BLaER1 treated with 17β-estradiol and CSF1 and Interleukin-3, amounts not matched to agents 10 nM and 100 nM (cell line): ENCODE measurements around the gene PURB.
A peak's percentile ranks its signal among the peaks of the same experiment; 100 is the strongest.

Experiments
- H3K27ac ChIP-seq, 11 experiments: shearing (Covaris generic); formaldehyde crosslinking; 2 replicates each; pipeline ENCODE4 v1.8.1; 2022
- H3K27me3 ChIP-seq, 11 experiments: shearing (Covaris generic); formaldehyde crosslinking; 2 replicates each; pipeline ENCODE4 v1.8.1; 2022
- H3K36me3 ChIP-seq, 11 experiments: shearing (Covaris generic); formaldehyde crosslinking; 2 replicates each; pipeline ENCODE4 v1.8.1; 2022
- H3K4me1 ChIP-seq, 10 experiments: shearing (Covaris generic); formaldehyde crosslinking; 2 replicates each; pipeline ENCODE4 v1.8.1; 2022
- H3K4me2 ChIP-seq, 11 experiments: shearing (Covaris generic); formaldehyde crosslinking; 2 replicates each; pipeline ENCODE4 v1.8.1; 2022
- H3K4me3 ChIP-seq, 10 experiments: shearing (Covaris generic); formaldehyde crosslinking; 2 replicates each; pipeline ENCODE4 v1.8.1; 2022
- H3K9ac ChIP-seq, 11 experiments: shearing (Covaris generic); formaldehyde crosslinking; 2 replicates each; pipeline ENCODE4 v1.8.1; 2022
- H3K9me3 ChIP-seq, 11 experiments: shearing (Covaris generic); formaldehyde crosslinking; replicated peaks in 1 of 11; 2 replicates each; pipeline ENCODE4 v1.8.1; 2022
- H4K20me1 ChIP-seq, 11 experiments: shearing (Covaris generic); formaldehyde crosslinking; 2 replicates each; pipeline ENCODE4 v1.8.1; 2022
- Cebpa-rat ChIP-seq, 11 experiments: shearing (Covaris generic); IDR thresholded peaks; 2 replicates each; pipeline ENCODE4 v1.8.1; 2022

Gene PURB

GRCh38 chr7:44898039-44898438, 12.7 kb upstream of the PURB start:
- Histone ChIP-seq H3K36me3 (no peaks in the 10 kb centered on the region), H3K4me3 (no peak overlapping the region), H3K4me2 (peak overlapping the region in 7 of 11 experiments; percentile 38 to 59 (median 44); a peak in 11 of 22 replicates), H3K9me3 (peaks cover 0 to 6% (median 0%) of the 10 kb centered on the region in 11 experiments; a peak in 2 of 22 replicates), H3K4me1 (peaks cover 5 to 23% (median 13%) of the 10 kb centered on the region in 10 experiments; a peak in 16 of 20 replicates), H4K20me1 (no peaks in the 10 kb centered on the region), H3K27ac (peak overlapping the region in 9 of 11 experiments; percentile 2 to 64 (median 36); a peak in 13 of 22 replicates), H3K9ac (no peak overlapping the region), H3K27me3 (no peaks in the 10 kb centered on the region)
- no peak for TF ChIP-seq Cebpa-rat (IDR thresholded peaks at IDR 0.05)

DNA sequence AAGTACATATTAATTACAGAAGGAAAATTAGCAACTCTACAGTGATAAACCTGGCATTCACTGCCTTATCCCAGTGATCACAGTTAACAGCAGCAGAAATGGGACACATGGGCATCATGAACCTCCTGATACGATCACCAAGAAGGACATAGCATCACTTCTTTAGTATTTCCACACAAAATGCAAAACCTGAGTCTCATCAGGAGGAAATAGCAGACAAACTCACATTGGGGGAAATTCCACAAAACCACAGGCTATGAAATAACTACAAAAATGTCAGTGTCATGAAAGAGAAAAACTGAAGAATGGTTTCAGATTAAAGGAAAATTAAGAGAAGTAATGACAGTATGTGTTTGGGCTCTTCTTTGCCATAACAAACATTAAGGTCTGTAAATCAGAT, 12.0 kb upstream of the PURB start:
- TF ChIP-seq Cebpa-rat (IDR thresholded peaks at IDR 0.05) = no peak
- Histone ChIP-seq H3K27me3 (no peaks in the 10 kb centered on the region), H3K9ac (0 out of 22 replicates have a peak overlapping the region, but pooled peaks of 2 of the 11 experiments have one; percentile 4), H3K27ac (peak overlapping the region in 10 of 11 experiments; percentile 2 to 64 (median 36); a peak in 12 of 22 replicates), H4K20me1 (no peaks in the 10 kb centered on the region), H3K36me3 (no peaks in the 10 kb centered on the region), H3K4me3 (no peak overlapping the region), H3K4me2 (peak overlapping the region in 8 of 11 experiments; percentile 38 to 59 (median 44); a peak in 15 of 22 replicates), H3K9me3 (peaks cover 0 to 6% (median 0%) of the 10 kb centered on the region in 11 experiments; a peak in 2 of 22 replicates), H3K4me1 (peaks cover 5 to 23% (median 13%) of the 10 kb centered on the region in 10 experiments; a peak in 16 of 20 replicates)

DNA sequence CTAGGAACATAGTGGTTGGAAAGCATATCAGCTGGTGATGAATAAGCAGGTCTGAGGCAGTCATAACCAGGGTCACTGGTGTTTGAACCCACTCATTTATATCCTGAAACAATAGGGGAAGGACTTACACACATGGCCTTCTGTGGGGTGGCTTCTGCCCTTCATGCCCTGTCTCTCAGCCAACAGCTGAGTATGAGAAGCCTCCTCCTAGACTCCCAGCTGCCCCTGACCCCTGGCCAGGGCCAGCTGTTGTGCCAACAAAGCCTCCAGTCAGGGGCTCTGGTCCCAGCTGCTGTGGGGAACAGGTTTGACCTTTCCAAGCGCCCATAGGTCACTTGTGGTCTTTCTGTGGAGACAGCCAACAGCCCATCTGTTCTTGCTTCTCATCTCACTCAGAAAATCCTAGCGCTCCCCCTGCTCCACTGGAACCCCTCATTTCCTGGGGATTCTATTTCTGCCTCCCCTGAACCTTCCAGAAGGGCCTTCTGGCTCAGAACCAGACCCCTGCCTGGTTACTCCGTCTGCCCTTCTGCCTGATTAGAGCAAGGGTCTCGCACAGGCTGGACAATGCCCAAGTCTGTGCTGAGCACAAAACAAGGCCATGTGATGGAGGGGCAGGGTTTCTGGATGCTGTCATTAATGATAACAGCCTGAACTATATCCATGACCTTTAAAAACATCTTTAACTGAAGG, 9.7 kb upstream of the PURB start:
- Histone ChIP-seq H4K20me1 (no peaks in the 10 kb centered on the region), H3K4me3 (no peak overlapping the region), H3K9ac (no peak overlapping the region), H3K27ac (0 out of 22 replicates have a peak overlapping the region, but pooled peaks of 1 of the 11 experiments have one; percentile 15), H3K36me3 (no peaks in the 10 kb centered on the region), H3K4me1 (peaks cover 18 to 37% (median 23%) of the 10 kb centered on the region in 10 experiments), H3K27me3 (no peaks in the 10 kb centered on the region), H3K9me3 (peaks cover 0 to 6% (median 0%) of the 10 kb centered on the region in 11 experiments; a peak in 2 of 22 replicates), H3K4me2 (no peak overlapping the region)
- no peak for TF ChIP-seq Cebpa-rat (IDR thresholded peaks at IDR 0.05)

- no peaks in the 10 kb centered on the region for H3K36me3 ChIP-seq
- H3K9ac ChIP-seq = no peak overlapping the region
- H3K9me3 ChIP-seq = peaks cover 0 to 6% (median 0%) of the 10 kb centered on the region in 11 experiments; a peak in 2 of 22 replicates
- H3K27me3 ChIP-seq = no peaks in the 10 kb centered on the region
- TF ChIP-seq Cebpa-rat (IDR thresholded peaks at IDR 0.05) = no peak
- H4K20me1 ChIP-seq = no peaks in the 10 kb centered on the region
- peaks cover 18 to 37% (median 23%) of the 10 kb centered on the region in 10 experiments for H3K4me1 ChIP-seq
- H3K4me2 ChIP-seq = 0 out of 22 replicates have a peak overlapping the region, but pooled peaks of 2 of the 11 experiments have one; percentile 1 to 19
- no peak overlapping the region for H3K4me3 ChIP-seq
- H3K27ac ChIP-seq = no peak overlapping the region
Observed at GRCh38 chr7:44893710-44894234, 8.4 kb upstream of the PURB start.

- H3K9ac ChIP-seq = peak overlapping the region in 7 of 11 experiments; percentile 15 to 52 (median 33); a peak in 9 of 22 replicates
- H3K4me1 ChIP-seq = peaks cover 12 to 36% (median 25%) of the 10 kb centered on the region in 10 experiments
- peak overlapping the region in 8 of 11 experiments; percentile 15 to 56 (median 40); a peak in 14 of 22 replicates for H3K4me2 ChIP-seq
- H3K36me3 ChIP-seq = no peaks in the 10 kb centered on the region
- H3K27me3 ChIP-seq = no peaks in the 10 kb centered on the region
- H3K9me3 ChIP-seq = no peaks in the 10 kb centered on the region
- no peaks in the 10 kb centered on the region for H4K20me1 ChIP-seq
- H3K4me3 ChIP-seq = no peak overlapping the region
- no peak for TF ChIP-seq Cebpa-rat (IDR thresholded peaks at IDR 0.05)
- H3K27ac ChIP-seq = peak overlapping the region in 7 of 11 experiments; percentile 3 to 64 (median 19); a peak in 7 of 22 replicates
Observed at GRCh38 chr7:44891791-44892190, 6.5 kb upstream of the PURB start.

- Histone ChIP-seq H4K20me1 (no peaks in the 10 kb centered on the region), H3K4me1 (peaks cover 16 to 40% (median 28%) of the 10 kb centered on the region in 10 experiments), H3K4me2 (peak overlapping the region in 8 of 11 experiments; percentile 15 to 56 (median 40); a peak in 15 of 22 replicates), H3K4me3 (no peak overlapping the region), H3K27me3 (no peaks in the 10 kb centered on the region), H3K27ac (peak overlapping the region in 7 of 11 experiments; percentile 3 to 64 (median 19); a peak in 8 of 22 replicates), H3K36me3 (no peaks in the 10 kb centered on the region), H3K9ac (peak overlapping the region in 7 of 11 experiments; percentile 15 to 52 (median 33); a peak in 11 of 22 replicates), H3K9me3 (no peaks in the 10 kb centered on the region)
- TF ChIP-seq Cebpa-rat (IDR thresholded peaks at IDR 0.05) = no peak
Observed at GRCh38 chr7:44891372-44891771, 6.0 kb upstream of the PURB start.

DNA sequence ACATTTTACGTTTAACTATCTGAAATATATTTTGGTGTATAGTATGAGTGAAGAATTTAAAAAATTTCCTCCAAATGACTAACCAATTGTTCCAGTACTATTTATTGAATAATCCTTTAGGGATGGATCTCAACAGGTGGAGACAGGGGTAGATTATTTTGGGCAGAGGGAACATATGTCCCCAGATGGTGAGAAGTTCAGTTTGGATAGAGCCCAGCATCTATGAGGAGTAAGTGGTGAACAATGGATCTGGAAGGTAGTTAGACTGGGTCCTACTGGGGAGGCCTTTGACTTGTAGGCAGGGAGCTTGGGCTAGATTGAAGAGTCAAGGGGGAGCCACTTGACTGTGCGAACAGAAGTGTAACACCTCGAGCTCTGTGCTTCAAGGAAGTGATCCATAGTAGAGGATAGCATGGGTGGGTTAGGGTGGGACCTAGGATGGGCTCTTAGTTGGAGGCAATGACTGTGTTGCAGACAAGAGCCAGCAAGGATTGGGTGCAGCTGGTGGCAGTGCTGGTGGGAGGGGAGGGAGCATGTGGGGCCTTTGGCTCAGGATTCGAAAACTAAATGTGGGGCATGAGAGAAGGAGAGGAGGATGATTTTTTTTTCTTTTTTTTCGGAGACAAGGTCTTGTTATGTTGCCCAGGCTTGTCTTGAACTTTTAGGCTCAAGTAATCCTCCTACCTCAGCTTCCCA, 3.9 kb upstream of the PURB start:
- H3K4me3 ChIP-seq = no peak overlapping the region
- TF ChIP-seq Cebpa-rat (IDR thresholded peaks at IDR 0.05) = no peak
- H3K36me3 ChIP-seq = peaks cover 0 to 3% (median 0%) of the 10 kb centered on the region in 11 experiments; a peak in 7 of 22 replicates
- peaks cover 22 to 43% (median 33%) of the 10 kb centered on the region in 10 experiments for H3K4me1 ChIP-seq
- H3K27me3 ChIP-seq = no peaks in the 10 kb centered on the region
- no peak overlapping the region for H3K27ac ChIP-seq
- peaks cover 0 to 7% (median 0%) of the 10 kb centered on the region in 11 experiments; a peak in 2 of 22 replicates for H3K9me3 ChIP-seq
- H3K4me2 ChIP-seq = no peak overlapping the region
- H3K9ac ChIP-seq = no peak overlapping the region
- H4K20me1 ChIP-seq = peaks cover 3 to 7% (median 6%) of the 10 kb centered on the region in 11 experiments; a peak in 16 of 22 replicates

GRCh38 chr7:44887293-44887692, 2.0 kb upstream of the PURB start:
- 0 out of 20 replicates have a peak overlapping the region, but pooled peaks of 1 of the 10 experiments have one; percentile 85 for H3K4me3 ChIP-seq
- H3K27me3 ChIP-seq = no peaks in the 10 kb centered on the region
- H3K9me3 ChIP-seq = peaks cover 0 to 14% (median 0%) of the 10 kb centered on the region in 11 experiments; a peak in 3 of 22 replicates
- peak overlapping the region in 8 of 11 experiments; percentile 46 to 96 (median 90); a peak in 12 of 22 replicates for H3K4me2 ChIP-seq
- peak overlapping the region in 2 of 11 experiments; percentile 98; a peak in 4 of 22 replicates for H3K9ac ChIP-seq
- TF ChIP-seq Cebpa-rat (IDR thresholded peaks at IDR 0.05) = no peak
- peaks cover 12 to 23% (median 16%) of the 10 kb centered on the region in 11 experiments; a peak in 18 of 22 replicates for H3K36me3 ChIP-seq
- H3K4me1 ChIP-seq = peaks cover 42 to 58% (median 51%) of the 10 kb centered on the region in 10 experiments
- H3K27ac ChIP-seq = peak overlapping the region in 8 of 11 experiments; percentile 13 to 99 (median 97); a peak in 12 of 22 replicates
- peaks cover 22 to 27% (median 25%) of the 10 kb centered on the region in 11 experiments for H4K20me1 ChIP-seq
